ENCODE data around the gene NT5C1B. TPM values are rescaled to one million over a fixed set of nuclear protein-coding genes. Genes with fewer than 3 reads are reported as not detected.
A peak's percentile ranks its signal among the peaks of the same experiment; 100 is the strongest.

Gene NT5C1B
- polyA plus RNA-seq, 1 donor, result 0.25 TPM

GRCh38 chr2:18551169-18551568 is 38.2 kb downstream of the NT5C1B start:
- DNase-seq (ENCODE audit: low read depth), result no peak

GRCh38 chr2:18550433-18550832 is 38.9 kb downstream of the NT5C1B start:
- DNase-seq (ENCODE audit: low read depth), result no peak

- no peak for DNase-seq (ENCODE audit: low read depth)
Observed at GRCh38 chr2:18549083-18549482, 40.3 kb downstream of the NT5C1B start.

GRCh38 chr2:18548621-18549020 is 40.7 kb downstream of the NT5C1B start:
- DNase-seq (ENCODE audit: low read depth), result no peak

- no peak for DNase-seq (ENCODE audit: low read depth)
Observed at GRCh38 chr2:18546567-18546966, 42.8 kb downstream of the NT5C1B start.

- DNase-seq (ENCODE audit: low read depth), result no peak
Observed at GRCh38 chr2:18545384-18545783, 44.0 kb downstream of the NT5C1B start.

GRCh38 chr2:18544171-18544570 is 45.2 kb downstream of the NT5C1B start:
- no peak for DNase-seq (ENCODE audit: low read depth)

GRCh38 chr2:18540872-18541271 is 48.5 kb downstream of the NT5C1B start:
- no peak for DNase-seq (ENCODE audit: low read depth)

GRCh38 chr2:18536697-18537096 is 52.7 kb downstream of the NT5C1B start:
- no peak for DNase-seq (ENCODE audit: low read depth)

- DNase-seq (ENCODE audit: low read depth), result no peak
Observed at GRCh38 chr2:18536100-18536499, 53.3 kb downstream of the NT5C1B start.

GRCh38 chr2:18531194-18531593 is 58.2 kb downstream of the NT5C1B start:
- DNase-seq (ENCODE audit: low read depth), result no peak

GRCh38 chr2:18527822-18528221 is 61.5 kb downstream of the NT5C1B start:
- no peak for DNase-seq (ENCODE audit: low read depth)

- DNase-seq (ENCODE audit: low read depth), result no peak
Observed at GRCh38 chr2:18527326-18527725, 62.0 kb downstream of the NT5C1B start.

GRCh38 chr2:18526429-18526828 is 62.9 kb downstream of the NT5C1B start:
- DNase-seq (ENCODE audit: low read depth), result no peak

- DNase-seq (ENCODE audit: low read depth), result no peak
Observed at GRCh38 chr2:18525852-18526251, 63.5 kb downstream of the NT5C1B start.

- DNase-seq (ENCODE audit: low read depth), result no peak
Observed at GRCh38 chr2:18525236-18525635, 64.1 kb downstream of the NT5C1B start.

- no peak for DNase-seq (ENCODE audit: low read depth)
Observed at GRCh38 chr2:18522484-18523146, 66.8 kb downstream of the NT5C1B start.

GRCh38 chr2:18520451-18521425 is 68.6 kb downstream of the NT5C1B start:
- DNase-seq (ENCODE audit: low read depth), result peak; percentile 91

GRCh38 chr2:18519914-18520450 is 69.4 kb downstream of the NT5C1B start:
- peak; percentile 87 for DNase-seq (ENCODE audit: low read depth)

- DNase-seq (ENCODE audit: low read depth), result no peak
Observed at GRCh38 chr2:18518116-18519111, 71.0 kb downstream of the NT5C1B start.

GRCh38 chr2:18517386-18517785 is 72.0 kb downstream of the NT5C1B start:
- no peak for DNase-seq (ENCODE audit: low read depth)

Data from forelimb muscle (tissue), 1 donor.